GM21381 (cell line): Measurements from ENCODE around the gene HK1.
A peak's percentile ranks its signal among the peaks of the same experiment; 100 is the strongest.
"Not testable (repeated sequence)": the region's sequence is repeated elsewhere in the genome, so short reads cannot be mapped to it uniquely, and the experiment has no call there.

Source experiments
- ATAC-seq: cut with Tn5 transposase; IDR thresholded peaks from one replicate; pipeline ENCODE4 v1.9.1; 2021; ENCODE audit warnings: mild to moderate bottlenecking, moderate library complexity; ENCODE audit not compliant: unreplicated experiment

Gene HK1

DNA sequence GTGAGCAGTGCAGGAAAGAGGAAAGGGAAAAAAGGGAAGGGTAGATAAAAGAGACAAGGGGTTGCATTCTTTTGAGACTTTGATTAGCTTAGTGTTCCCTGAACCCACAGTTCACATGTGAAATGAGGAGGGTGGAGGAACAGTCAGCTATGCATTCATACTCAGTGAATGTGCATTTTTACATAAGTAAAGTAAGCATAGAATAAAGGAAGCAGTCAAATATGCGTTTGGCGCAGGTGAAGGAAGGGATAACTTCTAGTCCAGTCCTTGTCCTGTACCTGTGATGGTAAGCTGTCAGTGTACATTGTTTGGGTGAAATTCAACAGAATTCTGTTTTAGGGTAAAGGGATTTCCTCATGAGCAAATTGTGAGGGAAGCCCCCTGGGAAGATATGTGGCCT, 28.1 kb downstream of the HK1 start:
- ATAC-seq, result no peak

DNA sequence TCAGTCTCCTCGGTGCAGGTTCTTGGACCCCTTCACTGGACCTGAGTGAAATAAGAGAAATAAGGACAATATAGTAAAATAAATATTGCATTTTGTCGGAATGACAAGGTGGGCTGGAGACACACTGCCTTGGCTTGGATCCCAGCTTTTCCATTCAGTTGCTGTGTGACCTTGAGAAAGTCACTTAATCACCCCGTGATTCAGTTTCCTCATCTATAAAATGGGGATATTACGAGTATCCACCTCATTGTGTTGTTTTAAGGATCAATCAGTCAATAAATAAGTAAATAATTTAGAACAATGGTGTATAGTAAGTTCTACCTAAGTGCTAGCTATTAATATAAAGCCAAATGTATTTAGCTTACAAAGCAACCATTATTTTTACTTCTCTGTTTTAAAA, 29.1 kb downstream of the HK1 start:
- ATAC-seq, result no peak

DNA sequence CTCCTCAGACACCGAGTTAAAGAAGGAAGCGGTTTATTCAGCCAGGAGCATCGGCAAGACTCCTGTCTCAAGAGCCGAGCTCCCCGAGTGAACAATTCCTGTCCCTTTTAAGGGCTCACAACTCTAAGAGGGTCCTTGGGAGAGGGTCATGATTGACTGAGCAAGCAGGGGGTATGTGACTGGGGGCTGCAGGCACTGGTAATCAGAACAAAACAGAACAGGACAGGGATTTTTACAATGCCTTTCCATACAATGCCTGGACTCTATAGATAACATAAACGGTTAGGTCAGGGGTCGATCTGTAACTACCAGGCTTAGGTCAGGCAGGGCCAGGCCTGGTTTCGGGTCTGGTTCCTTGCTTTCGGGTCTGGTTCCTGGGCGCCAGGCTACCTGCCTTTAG, 30.0 kb downstream of the HK1 start:
- not testable (repeated sequence) for ATAC-seq

DNA sequence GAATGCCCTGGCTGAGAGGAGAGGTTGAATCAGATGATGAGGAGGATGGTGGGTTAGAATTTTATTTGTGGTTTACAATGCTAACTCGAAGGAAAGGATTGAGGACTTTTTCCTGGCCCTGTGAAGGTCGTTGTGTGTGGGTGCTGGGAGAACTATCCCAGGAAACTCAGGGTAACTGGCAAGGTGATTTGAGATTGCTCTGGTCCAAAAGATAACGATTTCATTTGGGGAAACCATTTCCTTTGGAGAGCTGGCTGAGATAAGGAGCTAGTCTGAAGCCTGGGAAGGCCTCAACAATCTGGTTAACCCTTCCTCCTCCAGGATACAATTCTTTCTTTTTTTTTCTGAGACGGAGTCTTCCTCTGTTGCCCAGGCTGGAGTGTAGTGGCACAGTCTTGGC, 33.0 kb downstream of the HK1 start:
- ATAC-seq, result no peak

DNA sequence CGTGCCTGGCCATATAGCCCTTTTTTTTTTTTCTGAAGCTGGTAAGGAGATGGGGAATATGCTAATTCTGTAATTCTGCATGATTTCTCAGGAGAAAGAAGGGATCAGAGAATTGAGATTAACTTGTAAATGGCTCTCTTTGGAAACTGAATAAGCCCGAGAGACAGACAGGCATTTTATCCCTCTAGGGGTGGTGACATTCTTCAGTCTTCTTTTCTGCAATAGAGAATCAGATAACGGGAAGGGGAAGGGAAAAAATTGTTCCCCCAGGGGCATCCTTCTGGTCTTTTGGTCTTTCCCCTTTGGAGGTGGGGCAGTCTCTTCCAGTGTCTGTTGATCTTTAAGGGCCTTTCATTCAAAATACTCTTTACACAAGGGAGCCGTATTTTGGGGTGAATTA, 34.2 kb downstream of the HK1 start:
- no peak for ATAC-seq

DNA sequence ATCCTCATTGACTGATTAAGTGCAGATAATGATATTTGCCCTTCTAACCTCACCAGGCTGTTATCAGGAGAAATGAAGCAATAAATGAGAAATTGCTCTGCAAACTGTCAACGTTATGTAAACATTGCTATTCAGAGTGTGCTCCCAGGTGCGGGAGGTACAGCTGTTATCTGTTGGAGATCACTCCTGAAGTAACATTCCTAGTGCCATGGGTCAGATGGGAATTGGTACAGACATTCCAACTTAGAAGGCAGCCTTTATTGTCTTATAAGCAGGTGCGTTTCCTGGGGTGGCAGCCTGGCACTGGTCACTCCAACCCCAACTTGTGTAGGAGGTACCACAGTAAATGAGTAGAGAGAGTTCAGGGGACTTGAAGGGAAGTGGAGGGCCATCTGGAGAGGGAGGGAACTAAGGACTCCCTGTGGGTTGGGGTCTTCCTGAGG, 36.8 kb downstream of the HK1 start:
- no peak for ATAC-seq

DNA sequence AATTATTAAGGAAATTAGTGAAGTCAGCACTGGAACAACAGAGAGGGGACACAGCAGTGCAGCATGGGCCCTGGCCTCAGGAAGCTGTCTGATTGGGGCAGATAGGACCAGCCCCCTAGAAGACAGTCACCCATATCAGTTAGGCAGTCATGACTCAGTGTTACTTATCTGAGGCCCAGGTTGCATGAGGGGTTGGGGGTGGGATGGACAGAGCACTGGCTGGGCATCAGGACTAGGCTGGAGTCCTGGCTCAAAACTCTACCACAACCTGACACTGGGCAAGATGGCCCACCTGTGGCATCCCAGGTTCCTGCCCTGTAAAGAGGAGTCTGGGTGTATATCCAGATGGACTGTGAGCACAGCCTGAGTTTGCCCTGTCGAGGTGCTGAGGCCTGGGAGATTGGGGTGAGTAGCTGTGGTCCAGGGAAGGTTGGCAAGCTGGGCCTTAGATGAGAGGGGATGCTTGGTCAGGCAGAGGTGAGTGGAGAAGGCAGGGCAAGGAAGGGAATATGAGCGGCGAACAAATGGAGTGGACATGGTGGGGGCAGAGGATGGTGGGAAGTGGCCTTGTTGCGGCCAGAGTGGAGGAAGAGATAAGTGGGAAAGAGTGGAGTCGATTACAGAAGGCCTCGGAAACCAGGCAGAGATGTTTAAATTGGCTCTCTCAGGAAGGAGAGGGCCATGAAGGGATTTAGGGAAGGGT, 37.5 kb downstream of the HK1 start:
- ATAC-seq, result no peak

DNA sequence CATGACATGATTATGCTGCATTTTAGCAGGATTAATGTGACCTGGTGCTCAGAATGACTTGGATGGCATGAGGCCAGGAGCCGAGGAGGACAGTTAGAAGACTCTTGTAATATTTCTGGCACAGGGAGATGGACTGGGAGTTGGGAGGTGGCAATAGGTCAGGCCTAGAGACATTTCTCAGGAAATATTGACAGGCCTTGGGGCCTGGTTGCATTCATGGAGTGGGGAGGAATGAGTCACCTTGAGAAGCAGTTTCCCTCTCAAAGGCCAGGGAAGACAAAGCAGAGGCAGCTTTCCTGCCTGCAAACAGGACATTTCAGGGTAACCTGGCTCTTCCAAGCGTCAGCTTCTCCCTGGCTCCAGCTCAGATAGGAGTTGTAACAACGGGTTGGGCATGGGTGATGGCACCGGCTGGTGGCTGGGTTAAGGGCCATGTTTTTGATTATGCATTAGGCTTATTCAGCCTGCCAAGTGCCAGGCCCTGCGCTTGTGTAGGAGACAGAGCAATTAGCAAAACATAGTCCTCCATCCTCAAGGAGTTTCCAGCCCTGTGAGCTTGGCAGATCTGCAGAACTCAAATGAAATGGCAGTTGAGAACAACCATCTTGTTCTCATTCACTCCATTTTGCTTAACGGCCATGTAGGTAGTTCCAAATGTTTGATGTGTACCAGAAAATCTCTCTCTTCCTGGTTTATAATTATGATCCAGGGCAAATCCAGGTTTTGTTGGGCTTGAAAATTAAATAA, 38.2 kb downstream of the HK1 start:
- no peak for ATAC-seq

DNA sequence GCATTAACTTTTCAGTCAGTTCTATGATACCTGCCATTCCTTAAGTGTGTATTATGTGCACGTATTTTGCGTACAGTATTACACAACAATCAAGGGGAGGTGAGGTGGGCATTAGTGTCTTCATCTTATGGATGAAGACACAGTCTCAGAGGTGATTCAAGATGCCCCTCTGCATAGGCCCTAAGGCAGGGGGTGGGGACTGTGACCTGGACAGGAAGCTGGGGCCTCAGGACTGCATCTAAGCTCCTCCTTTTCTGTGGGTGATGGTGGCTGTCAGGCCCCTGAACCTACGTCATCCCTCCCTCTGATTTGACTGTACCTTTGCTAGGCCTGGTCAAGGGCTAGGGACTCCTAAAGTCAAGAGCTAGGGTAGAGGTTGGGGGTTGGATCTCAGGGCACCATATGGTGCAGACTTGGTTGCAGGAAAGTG, 38.9 kb downstream of the HK1 start:
- peak; percentile 39 for ATAC-seq

DNA sequence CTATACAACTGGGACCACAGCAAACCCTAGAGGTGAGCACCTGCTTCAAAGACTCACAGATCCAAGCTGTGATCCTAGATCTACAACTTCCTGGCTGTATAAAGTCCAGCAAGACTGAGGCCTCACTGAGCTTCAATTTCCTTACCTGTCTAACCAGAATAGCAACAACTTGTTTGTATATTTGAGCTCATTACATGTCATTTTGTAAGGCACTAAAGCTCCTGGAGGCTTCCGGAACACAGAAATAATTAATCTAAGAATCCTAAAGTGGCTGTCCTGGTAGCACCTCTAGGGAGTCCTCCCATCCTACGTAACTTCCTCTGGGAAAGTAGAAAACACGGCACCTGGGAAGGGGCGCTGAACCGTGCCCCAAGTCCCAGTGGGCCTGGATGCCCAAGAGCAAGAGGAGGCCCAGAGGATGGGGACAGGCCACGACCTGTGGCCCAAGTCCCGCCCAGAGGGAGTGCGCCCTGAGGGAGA, 39.4 kb downstream of the HK1 start:
- ATAC-seq, result peak; percentile 22

DNA sequence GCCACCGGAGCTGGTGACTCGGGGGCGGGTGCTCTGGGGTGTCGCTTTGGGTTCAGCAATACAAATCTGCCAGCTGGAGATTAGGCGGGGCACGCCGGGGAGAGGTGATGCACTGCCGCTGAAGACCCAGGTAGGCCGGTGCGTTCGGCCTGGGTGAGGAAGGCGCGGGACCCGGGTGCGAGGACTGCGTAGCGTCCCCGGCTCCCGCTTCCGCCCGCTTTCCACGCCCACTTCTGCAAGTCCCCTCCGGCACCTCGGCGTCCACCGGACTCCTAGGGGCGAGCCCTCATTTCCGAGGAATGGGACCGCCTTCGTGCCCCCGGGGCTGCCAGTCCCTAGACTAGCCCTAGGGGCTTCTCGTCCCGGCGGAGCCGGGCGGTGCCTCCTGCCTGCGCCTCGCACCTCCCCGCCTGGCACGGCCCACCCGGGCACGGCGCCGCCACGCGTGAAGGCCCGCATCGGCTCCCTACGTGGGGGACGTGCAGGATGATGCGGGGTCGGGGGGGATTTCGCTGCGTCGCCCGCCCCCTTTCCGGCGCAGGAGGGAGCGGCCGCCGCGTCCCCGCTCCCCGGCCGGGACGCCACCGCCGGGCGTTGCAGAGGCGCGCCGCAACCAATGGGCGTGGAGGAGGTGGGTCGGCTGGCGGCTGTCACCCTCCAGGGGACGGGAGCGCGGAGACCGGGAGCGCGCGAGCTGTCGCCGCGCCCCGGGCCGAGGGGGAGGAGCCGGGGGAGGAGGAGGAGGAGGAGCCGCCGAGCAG, 40.0 kb downstream of the HK1 start:
- ATAC-seq, result peak; percentile 77

DNA sequence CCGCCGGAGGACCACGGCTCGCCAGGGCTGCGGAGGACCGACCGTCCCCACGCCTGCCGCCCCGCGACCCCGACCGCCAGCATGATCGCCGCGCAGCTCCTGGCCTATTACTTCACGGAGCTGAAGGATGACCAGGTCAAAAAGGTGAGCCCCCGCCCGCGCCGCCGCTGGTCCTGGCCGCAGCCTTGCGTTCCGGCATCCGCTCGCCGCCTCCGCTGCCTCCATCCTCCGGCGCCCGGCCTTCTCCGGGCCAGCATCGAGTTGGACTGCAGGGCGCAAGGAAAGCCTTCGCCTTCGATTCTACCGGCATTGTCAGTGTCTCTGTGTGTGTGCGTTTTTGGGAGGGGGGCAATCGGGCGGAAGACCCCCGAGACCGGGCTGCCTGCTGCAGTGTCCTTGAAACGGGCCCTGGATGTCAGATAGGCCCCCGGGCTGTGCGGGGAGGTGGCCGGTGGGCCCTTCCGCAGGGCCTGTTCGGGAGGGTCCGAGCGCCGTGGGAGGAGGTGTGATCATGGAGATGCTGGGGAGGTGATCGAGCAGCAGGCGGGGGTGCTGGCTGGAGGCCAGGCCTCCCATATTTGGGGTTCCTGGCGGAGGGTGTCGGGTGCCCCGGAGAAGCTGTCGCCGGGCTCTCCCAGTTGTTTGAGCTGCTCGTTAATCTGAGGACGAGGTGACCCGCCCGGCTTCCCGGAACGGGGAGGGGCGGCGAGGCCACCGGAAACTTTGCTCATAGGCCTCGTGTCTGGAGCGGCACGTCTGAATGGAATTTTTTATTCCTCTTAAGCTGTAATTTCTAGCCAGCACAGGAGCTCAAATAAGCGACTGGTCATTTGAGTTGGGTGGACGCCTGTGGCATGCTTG, 40.8 kb downstream of the HK1 start:
- peak; percentile 13 for ATAC-seq

DNA sequence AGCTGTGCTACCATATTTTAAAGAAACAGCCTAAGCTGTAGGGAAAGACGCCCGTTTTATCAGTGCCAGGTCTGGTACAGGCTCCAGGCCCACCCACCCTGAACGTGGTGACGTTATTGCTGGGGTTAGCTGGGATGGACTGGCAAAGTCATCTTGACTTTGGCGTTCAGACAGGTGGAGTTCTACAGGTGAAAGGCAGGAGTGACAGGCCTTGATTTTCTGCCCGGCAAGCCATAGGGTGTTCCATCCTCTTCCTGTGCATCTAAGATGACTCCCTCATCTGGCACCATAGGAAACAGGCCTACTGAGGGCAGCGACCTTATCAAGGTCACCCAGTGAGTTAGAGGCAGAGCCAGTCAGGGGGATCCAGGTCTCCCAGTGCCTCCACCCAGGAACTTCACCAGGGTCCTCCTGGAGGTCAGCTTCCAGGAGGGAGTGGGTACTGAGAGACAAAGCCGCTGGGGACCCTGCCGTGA, 41.6 kb downstream of the HK1 start:
- no peak for ATAC-seq

DNA sequence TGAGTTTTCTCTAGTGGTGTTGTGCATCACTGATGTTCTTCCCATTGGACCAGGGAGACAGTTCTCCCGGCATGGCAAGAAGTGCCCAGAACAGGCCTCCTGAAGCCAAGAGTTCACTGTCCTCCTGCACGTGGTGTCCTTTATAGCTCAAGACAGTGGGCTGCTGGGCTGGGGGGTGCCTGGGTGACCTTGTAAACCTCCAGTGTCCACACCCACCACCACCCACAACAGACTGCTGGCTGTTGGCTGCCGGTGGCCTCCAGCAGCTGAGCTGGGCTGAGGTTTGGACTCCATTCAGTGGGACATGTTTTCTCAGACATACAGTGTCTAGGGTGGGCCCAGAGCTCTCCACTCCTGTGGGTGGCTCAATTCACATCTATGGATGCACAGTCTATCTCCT, 42.2 kb downstream of the HK1 start:
- ATAC-seq, result no peak

DNA sequence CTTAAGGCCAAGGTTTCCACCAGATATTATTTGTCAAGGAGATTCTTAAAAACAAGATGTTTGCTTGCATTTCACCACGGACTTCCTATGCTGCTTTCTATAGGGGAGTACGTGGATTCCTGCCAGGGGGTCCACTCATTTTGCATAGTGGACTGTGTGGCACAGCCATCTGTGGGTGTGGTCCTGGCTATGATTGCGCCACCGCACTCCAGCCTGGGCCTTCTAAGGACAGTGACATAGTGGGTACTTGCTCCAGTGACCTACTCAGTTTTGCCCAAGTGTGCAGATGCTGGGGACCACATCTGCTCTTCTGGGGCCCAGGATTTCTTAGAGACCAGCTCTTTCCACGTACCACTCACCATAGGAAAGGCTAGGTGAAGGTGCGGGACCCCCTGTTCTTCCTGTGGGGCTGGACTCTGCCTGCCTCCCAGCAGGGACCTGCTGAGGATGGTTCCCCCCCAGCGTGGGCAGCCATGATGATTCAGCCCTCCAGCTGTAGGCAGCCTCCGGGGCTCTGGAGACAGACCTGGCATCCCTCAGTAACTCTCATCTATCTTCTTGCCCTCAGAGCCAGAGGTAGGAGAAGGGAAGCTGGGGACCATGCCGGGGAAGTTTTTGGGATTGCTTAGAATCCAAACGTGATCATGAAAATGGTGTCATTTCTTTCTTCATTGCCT, 42.9 kb downstream of the HK1 start:
- ATAC-seq, result no peak

DNA sequence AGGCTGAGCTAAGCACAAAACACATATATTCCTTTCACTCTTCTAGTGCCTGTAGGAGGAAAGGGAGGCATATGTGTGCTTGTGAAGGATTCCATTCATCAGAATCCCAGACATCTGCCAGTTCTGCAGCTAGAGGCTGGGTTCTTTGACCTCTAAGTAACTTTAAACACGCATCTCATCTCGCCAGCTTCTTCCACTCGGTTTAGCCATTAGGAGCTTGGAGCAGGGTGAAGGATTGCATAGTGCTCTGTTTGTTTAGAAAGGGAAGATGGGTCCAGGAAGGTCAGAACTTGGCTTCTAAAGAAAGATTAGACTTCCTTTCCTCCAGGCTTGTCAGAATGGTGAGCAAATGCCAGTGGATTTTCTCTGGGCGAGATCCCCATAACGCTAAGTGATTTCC, 43.6 kb downstream of the HK1 start:
- no peak for ATAC-seq

DNA sequence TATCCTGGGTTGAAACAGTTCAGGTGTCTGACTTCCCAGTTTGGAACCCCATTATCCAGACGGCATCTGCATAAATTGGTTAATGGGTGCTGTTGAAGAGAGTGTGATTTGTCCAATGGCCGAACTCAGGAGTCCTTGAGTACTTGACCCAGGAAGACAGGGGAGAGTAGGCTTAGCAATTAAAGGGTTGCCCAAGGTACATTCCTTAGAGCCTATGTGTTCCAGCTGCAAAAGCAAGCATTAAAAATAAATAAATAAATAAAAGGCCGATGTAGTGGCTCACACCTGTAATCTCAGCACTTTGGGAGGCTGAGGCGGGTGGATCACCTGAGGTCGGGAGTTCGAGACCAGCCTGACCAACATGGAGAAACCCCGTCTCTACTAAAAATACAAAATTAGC, 44.0 kb downstream of the HK1 start:
- not testable (repeated sequence) for ATAC-seq

DNA sequence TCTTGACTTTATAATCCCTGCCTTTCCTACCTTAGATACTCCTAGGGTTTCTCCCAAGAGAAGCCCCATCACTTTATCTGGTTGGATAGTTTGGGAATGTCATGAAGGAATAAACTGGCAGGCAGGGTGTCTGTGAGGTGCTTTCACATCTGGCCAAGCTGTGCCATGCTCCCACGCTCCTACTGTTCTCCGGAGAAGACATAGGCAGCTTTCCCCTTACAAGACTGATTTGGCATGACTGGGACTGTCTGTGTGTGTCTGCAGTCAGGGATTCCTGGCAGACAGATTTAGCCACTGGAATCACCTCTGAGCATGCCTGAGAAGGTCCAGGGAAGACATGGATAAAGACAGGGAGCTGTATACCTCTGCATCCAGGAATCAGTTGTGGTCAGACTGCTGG, 45.3 kb downstream of the HK1 start:
- no peak for ATAC-seq

DNA sequence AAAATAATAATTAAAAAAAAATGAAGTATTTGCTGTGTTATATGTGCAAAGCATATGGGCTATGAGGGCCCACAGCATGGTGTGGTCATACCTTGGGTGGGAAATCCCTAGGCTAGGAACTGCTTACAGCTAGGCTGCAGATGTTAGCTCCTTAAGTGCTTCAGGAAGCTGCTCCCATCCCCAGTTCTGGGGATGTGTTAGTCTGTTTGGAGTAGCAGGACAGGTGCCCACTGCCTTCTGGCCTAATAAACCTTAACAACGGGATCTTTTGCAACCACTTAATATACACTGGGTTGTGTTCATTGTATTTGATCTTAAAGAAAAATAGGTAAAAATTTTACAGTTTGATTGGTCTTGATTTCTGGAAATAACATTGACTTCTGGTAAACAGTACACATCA, 46.3 kb downstream of the HK1 start:
- ATAC-seq, result no peak
